ENCODE results near the gene GREB1L.

- TF ChIP-seq CTCF (IDR thresholded peaks at IDR 0.05; ENCODE audit: low read depth, low read length), result no peak
- no peak for TF ChIP-seq EZH2phosphoT487 (IDR thresholded peaks at IDR 0.05; ENCODE audit: low read depth)
Measured at GRCh38 chr18:21210278-21210677, 31.8 kb upstream of the GREB1L start.

All from OCI-LY3 (cell line).